GM12891 (cell line): Measurements from ENCODE around the gene ROBO1.

Experiments used
- POLR2A ChIP-seq: IDR thresholded peaks from 2 replicates; pipeline ENCODE4 v1.6.1; 2011; ENCODE audit warnings: low read depth, low read length, control low read depth
- POLR2AphosphoS5 ChIP-seq: IDR thresholded peaks from 2 replicates; pipeline ENCODE4 v1.6.1; 2011; ENCODE audit warnings: low read depth, low read length, control low read depth
- POU2F2 ChIP-seq: IDR thresholded peaks from 2 replicates; pipeline ENCODE4 v1.6.1; 2011; ENCODE audit warnings: low read depth, mild to moderate bottlenecking, control low read depth, low read length, moderate library complexity
- SPI1 ChIP-seq: IDR thresholded peaks from 2 replicates; pipeline ENCODE4 v1.6.1; 2011; ENCODE audit warnings: low read depth, low read length, control low read depth
- TAF1 ChIP-seq: IDR thresholded peaks from 2 replicates; pipeline ENCODE4 v1.6.1; 2011; ENCODE audit warnings: low read depth, low read length, control low read depth

GRCh38 chr3:78580681-78581080 is 1187.1 kb downstream of the ROBO1 start:
- no peak for TF ChIP-seq POLR2A
- TF ChIP-seq POU2F2: no peak
- no peak for TF ChIP-seq TAF1
- no peak for TF ChIP-seq POLR2AphosphoS5
- no peak for TF ChIP-seq SPI1
